ENCODE data around the gene SPNS1. TPM values are rescaled to one million over a fixed set of nuclear protein-coding genes. Genes with fewer than 3 reads are reported as not detected.

The SPNS1 gene
- total and polyA plus RNA-seq, 4 donors, result 11.5 to 20.5 (median 15.7) TPM

DNA sequence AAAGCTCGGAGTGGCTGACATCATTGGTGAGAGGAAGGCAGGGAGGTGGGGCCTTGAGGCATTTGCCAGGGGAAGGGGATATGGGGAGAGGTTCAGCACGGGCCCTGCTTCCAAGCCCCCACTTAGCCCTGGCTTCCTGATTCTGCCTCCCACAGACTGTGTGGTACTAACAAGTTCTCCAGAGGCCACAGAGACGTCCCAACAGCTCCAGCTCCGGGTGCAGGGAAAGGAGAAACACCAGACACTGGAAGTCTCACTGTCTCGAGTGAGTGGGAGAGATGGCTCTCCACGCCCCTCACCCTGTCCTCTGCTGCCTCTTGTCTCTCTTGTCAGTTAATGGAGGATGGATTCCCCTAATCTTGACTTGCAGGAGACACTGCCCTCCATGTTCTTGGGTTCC lies 15.7 kb upstream of the SPNS1 start (continued):
- TF ChIP-seq, protein P1, sequence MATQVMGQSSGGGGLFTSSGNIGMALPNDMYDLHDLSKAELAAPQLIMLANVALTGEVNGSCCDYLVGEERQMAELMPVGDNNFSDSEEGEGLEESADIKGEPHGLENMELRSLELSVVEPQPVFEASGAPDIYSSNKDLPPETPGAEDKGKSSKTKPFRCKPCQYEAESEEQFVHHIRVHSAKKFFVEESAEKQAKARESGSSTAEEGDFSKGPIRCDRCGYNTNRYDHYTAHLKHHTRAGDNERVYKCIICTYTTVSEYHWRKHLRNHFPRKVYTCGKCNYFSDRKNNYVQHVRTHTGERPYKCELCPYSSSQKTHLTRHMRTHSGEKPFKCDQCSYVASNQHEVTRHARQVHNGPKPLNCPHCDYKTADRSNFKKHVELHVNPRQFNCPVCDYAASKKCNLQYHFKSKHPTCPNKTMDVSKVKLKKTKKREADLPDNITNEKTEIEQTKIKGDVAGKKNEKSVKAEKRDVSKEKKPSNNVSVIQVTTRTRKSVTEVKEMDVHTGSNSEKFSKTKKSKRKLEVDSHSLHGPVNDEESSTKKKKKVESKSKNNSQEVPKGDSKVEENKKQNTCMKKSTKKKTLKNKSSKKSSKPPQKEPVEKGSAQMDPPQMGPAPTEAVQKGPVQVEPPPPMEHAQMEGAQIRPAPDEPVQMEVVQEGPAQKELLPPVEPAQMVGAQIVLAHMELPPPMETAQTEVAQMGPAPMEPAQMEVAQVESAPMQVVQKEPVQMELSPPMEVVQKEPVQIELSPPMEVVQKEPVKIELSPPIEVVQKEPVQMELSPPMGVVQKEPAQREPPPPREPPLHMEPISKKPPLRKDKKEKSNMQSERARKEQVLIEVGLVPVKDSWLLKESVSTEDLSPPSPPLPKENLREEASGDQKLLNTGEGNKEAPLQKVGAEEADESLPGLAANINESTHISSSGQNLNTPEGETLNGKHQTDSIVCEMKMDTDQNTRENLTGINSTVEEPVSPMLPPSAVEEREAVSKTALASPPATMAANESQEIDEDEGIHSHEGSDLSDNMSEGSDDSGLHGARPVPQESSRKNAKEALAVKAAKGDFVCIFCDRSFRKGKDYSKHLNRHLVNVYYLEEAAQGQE (IDR thresholded peaks at IDR 0.05), result no peak
- TF ChIP-seq HNF4A (conservative IDR thresholded peaks at IDR 0.05), result no peak

DNA sequence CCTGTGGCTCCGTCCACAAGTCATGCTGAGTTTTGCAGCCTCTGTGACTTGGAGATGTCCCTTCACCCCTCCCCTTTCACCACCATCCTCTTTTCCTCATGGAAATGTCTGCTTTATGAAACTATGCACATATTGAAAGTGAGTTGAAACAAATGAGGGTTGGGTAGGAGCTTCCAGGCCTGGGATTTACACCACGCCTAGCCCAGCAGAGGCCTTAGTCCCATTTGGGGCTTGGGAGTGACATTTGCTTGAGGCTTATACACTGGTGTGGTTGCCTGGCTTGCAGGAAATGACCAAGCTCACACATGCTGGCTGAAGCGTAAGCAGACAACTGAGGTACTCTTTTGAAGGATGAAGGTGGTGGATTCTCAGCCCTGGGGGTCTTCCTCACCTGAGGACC lies 10.5 kb upstream of the SPNS1 start:
- peaks cover 10 to 44% (median 27%) of the 10 kb centered on the region in 4 donors for H3K36me3 ChIP-seq (ENCODE audit: control insufficient read depth in 4 of 4, insufficient read depth in 3 of 4, low read depth in 1 of 4, low read length in 3 of 4)
- TF ChIP-seq EGR1 (IDR thresholded peaks at IDR 0.05; ENCODE audit: low read depth in 2 of 2), result no peak
- no peak for TF ChIP-seq HNF4A (conservative IDR thresholded peaks at IDR 0.05)
- no peak for TF ChIP-seq NR2F2 (IDR thresholded peaks at IDR 0.05)
- no peak for TF ChIP-seq FOXA2 (IDR thresholded peaks at IDR 0.05)
- TF ChIP-seq SP1 (IDR thresholded peaks at IDR 0.05), result no peak

DNA sequence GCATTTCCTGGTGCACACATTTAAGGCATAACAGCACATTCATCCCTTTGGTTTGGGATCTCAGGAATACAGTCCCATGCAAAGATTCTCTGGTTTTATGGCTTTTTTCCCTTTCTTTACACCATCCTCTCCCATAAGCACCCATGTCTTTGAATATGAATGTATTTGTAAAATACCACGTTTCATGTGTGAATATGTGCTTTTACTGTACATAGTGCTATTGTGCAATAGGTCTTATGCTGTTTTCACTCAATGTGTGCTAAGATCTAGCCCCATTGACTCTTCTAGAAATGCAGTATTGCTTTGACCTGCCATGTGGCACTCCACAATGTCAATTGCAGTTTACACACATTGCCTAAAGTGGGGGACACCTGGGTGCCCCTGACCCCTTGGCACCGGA lies 10.1 kb upstream of the SPNS1 start:
- no peak for TF ChIP-seq EGR1 (IDR thresholded peaks at IDR 0.05; ENCODE audit: low read depth in 2 of 2)
- no peak for TF ChIP-seq TAF1 (conservative IDR thresholded peaks at IDR 0.05)
- no peak for TF ChIP-seq FOXA1 (IDR thresholded peaks at IDR 0.05)
- TF ChIP-seq YY1 (IDR thresholded peaks at IDR 0.05), result no peak
- no peak for TF ChIP-seq FOXA2 (IDR thresholded peaks at IDR 0.05)
- no peak for TF ChIP-seq HNF4G (IDR thresholded peaks at IDR 0.05)
- TF ChIP-seq GABPA (IDR thresholded peaks at IDR 0.05 in 1 of 2, conservative IDR thresholded peaks at IDR 0.05 in 1 of 2), result no peak
- no peaks in the 10 kb centered on the region for H3K9me3 ChIP-seq (ENCODE audit: control insufficient read depth in 4 of 4, low read length in 3 of 4)
- no peak overlapping the region for H3K9ac ChIP-seq (ENCODE audit: low read depth in 1 of 2, low read length in 2 of 2)
- no peak overlapping the region for H3K4me3 ChIP-seq (ENCODE audit: low read depth in 1 of 3, low read length in 3 of 3)
- peaks cover 10 to 42% (median 27%) of the 10 kb centered on the region in 4 donors for H3K36me3 ChIP-seq (ENCODE audit: control insufficient read depth in 4 of 4, insufficient read depth in 3 of 4, low read depth in 1 of 4, low read length in 3 of 4)
- H3K27me3 ChIP-seq (ENCODE audit: control insufficient read depth in 4 of 4, insufficient read depth in 4 of 4, low read length in 3 of 4), result no peaks in the 10 kb centered on the region
- no peak for DNase-seq (ENCODE audit: low spot score)
- no peak overlapping the region for H3K27ac ChIP-seq (ENCODE audit: low read depth in 1 of 2, low read length in 2 of 2)
- 88% methylated on average over 2 of the region's 2 CpGs for WGBS
- H3K4me1 ChIP-seq (ENCODE audit: control insufficient read depth in 4 of 4, insufficient read depth in 4 of 4, low read length in 3 of 4), result no peaks in the 10 kb centered on the region

More for the DNA sequence above, 10.5 kb upstream of the SPNS1 start:
- H3K27ac ChIP-seq (ENCODE audit: low read depth in 1 of 2, low read length in 2 of 2), result no peak overlapping the region
- H3K9me3 ChIP-seq (ENCODE audit: control insufficient read depth in 4 of 4, low read length in 3 of 4), result no peaks in the 10 kb centered on the region
- no peaks in the 10 kb centered on the region for H3K4me1 ChIP-seq (ENCODE audit: control insufficient read depth in 4 of 4, insufficient read depth in 4 of 4, low read length in 3 of 4)
- no peak overlapping the region for H3K9ac ChIP-seq (ENCODE audit: low read depth in 1 of 2, low read length in 2 of 2)
- H3K27me3 ChIP-seq (ENCODE audit: control insufficient read depth in 4 of 4, insufficient read depth in 4 of 4, low read length in 3 of 4), result no peaks in the 10 kb centered on the region
- WGBS, result 96% methylated on average over 3 of the region's 3 CpGs
- no peak for DNase-seq (ENCODE audit: low spot score)
- H3K4me3 ChIP-seq (ENCODE audit: low read depth in 1 of 3, low read length in 3 of 3), result no peak overlapping the region

DNA sequence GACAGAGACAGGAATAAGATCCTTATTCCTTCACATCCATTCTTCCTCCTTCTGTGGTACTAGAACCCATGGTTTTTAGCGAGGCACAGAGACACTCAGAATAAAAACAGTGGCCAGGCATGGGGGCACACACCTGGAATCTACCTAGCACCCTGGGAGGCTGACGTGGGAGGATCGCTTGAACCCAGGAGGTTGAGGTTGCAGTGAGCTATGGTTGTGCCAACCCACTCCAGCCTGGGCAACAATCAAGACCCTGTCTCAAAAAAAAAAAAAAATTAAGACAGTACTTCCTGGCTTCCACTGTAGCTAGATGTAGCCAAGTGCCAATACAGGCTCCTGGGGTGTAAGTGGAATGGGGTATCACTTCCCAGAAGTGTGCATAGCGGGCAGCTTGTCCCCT lies 7.4 kb upstream of the SPNS1 start:
- Histone ChIP-seq H3K27me3 (ENCODE audit: control insufficient read depth in 4 of 4, insufficient read depth in 4 of 4, low read length in 3 of 4) (no peaks in the 10 kb centered on the region), H3K36me3 (ENCODE audit: control insufficient read depth in 4 of 4, insufficient read depth in 3 of 4, low read depth in 1 of 4, low read length in 3 of 4) (peaks cover 9 to 28% (median 20%) of the 10 kb centered on the region in 4 donors), H3K4me1 (ENCODE audit: control insufficient read depth in 4 of 4, insufficient read depth in 4 of 4, low read length in 3 of 4) (no peaks in the 10 kb centered on the region), H3K4me3 (ENCODE audit: low read depth in 1 of 3, low read length in 3 of 3) (no peak overlapping the region), H3K27ac (ENCODE audit: low read depth in 1 of 2, low read length in 2 of 2) (no peak overlapping the region), H3K9ac (ENCODE audit: low read depth in 1 of 2, low read length in 2 of 2) (no peak overlapping the region), H3K9me3 (ENCODE audit: control insufficient read depth in 4 of 4, low read length in 3 of 4) (no peaks in the 10 kb centered on the region)
- WGBS, result 95% methylated on average over 4 of the region's 4 CpGs
- TF ChIP-seq, protein P2, sequence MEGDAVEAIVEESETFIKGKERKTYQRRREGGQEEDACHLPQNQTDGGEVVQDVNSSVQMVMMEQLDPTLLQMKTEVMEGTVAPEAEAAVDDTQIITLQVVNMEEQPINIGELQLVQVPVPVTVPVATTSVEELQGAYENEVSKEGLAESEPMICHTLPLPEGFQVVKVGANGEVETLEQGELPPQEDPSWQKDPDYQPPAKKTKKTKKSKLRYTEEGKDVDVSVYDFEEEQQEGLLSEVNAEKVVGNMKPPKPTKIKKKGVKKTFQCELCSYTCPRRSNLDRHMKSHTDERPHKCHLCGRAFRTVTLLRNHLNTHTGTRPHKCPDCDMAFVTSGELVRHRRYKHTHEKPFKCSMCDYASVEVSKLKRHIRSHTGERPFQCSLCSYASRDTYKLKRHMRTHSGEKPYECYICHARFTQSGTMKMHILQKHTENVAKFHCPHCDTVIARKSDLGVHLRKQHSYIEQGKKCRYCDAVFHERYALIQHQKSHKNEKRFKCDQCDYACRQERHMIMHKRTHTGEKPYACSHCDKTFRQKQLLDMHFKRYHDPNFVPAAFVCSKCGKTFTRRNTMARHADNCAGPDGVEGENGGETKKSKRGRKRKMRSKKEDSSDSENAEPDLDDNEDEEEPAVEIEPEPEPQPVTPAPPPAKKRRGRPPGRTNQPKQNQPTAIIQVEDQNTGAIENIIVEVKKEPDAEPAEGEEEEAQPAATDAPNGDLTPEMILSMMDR (IDR thresholded peaks at IDR 0.05; ENCODE audit: low read depth, low read length, missing input control), result no peak
- TF ChIP-seq, protein P1 (IDR thresholded peaks at IDR 0.05), result no peak
- no peak for TF ChIP-seq YY1 (IDR thresholded peaks at IDR 0.05)
- TF ChIP-seq SP1 (IDR thresholded peaks at IDR 0.05), result no peak
- TF ChIP-seq, protein P3, sequence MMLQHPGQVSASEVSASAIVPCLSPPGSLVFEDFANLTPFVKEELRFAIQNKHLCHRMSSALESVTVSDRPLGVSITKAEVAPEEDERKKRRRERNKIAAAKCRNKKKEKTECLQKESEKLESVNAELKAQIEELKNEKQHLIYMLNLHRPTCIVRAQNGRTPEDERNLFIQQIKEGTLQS (IDR thresholded peaks at IDR 0.05), result no peak
- TF ChIP-seq GABPA (IDR thresholded peaks at IDR 0.05 in 1 of 2, conservative IDR thresholded peaks at IDR 0.05 in 1 of 2), result no peak
- TF ChIP-seq NR2F2 (IDR thresholded peaks at IDR 0.05), result no peak
- TF ChIP-seq TAF1 (conservative IDR thresholded peaks at IDR 0.05), result no peak
- no peak for TF ChIP-seq HNF4G (IDR thresholded peaks at IDR 0.05)
- TF ChIP-seq JUND (IDR thresholded peaks at IDR 0.05), result no peak
- TF ChIP-seq EGR1 (IDR thresholded peaks at IDR 0.05; ENCODE audit: low read depth in 2 of 2), result no peak
- TF ChIP-seq RXRA (IDR thresholded peaks at IDR 0.05), result no peak
- no peak for TF ChIP-seq RAD21 (IDR thresholded peaks at IDR 0.05)
- no peak for DNase-seq (ENCODE audit: low spot score)

All from liver (tissue), 9 donors.